Esophagus muscularis mucosa (tissue), 4 donors: Measurements from ENCODE around the gene AADACL2.

Source experiments
- CTCF ChIP-seq, 3 experiments: fragments of 200-600 bp in 2 of 3; fragments of 450-650 bp in 1 of 3; sonication (generic) in 2 of 3; IDR thresholded peaks; one replicate each; pipeline ENCODE4 v1.5.1; 2017 to 2019; ENCODE audit warnings: antibody characterized with exemption in 3 of 3, mild to moderate bottlenecking in 2 of 3, moderate library complexity in 1 of 3
- EP300 ChIP-seq: sonication (generic); formaldehyde crosslinking; IDR thresholded peaks from one replicate; pipeline ENCODE4 v1.6.1; 2017; ENCODE audit warnings: antibody characterized with exemption
- POLR2A ChIP-seq: fragments of 450-650 bp; IDR thresholded peaks from one replicate; pipeline ENCODE4 v1.6.1; 2017; ENCODE audit warnings: antibody characterized with exemption, moderate library complexity, mild to moderate bottlenecking, low read depth
- POLR2AphosphoS5 ChIP-seq, 2 donors: sonication (generic); formaldehyde crosslinking; IDR thresholded peaks; one replicate each; pipeline ENCODE4 v1.6.1; 2017; ENCODE audit warnings: antibody characterized with exemption in 2 of 2

GRCh38 chr3:151804267-151804666, 70.5 kb downstream of the AADACL2 start:
- TF ChIP-seq CTCF (IDR thresholded peaks at IDR 0.05) (no peak), POLR2A (no peak), POLR2AphosphoS5 (IDR thresholded peaks at IDR 0.05) (no peak), EP300 (no peak)
